DMS53 treated with DMSO at 0.1 percent for 48 hours (cell line): ENCODE measurements around the gene IGF1R.

Experiments used
- DNase-seq: peaks from one replicate; lab custom pipeline; 2025; ENCODE audit not compliant: unreplicated experiment; lab: John Stamatoyannopoulos, UW

IGF1R gene

DNA sequence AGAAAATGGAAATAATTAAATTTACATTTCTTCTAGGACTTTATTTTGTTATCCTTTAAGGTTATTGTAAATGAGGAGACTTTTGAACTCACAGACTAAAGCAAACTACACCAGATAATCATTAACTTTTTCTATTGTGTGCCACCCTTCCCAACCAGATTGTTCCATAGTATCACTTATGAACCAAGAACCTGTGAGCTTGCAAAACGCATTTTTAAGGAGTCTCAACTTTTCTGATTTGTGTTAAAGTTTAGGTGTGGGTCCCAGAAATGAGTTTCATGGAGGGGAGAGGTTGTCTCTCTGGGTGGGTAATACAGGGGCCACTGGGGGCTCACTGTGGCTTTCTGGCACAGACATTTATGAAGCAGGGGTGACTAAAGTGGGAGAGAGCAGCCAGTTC lies 75.7 kb downstream of the IGF1R start:
- no peak for DNase-seq

DNA sequence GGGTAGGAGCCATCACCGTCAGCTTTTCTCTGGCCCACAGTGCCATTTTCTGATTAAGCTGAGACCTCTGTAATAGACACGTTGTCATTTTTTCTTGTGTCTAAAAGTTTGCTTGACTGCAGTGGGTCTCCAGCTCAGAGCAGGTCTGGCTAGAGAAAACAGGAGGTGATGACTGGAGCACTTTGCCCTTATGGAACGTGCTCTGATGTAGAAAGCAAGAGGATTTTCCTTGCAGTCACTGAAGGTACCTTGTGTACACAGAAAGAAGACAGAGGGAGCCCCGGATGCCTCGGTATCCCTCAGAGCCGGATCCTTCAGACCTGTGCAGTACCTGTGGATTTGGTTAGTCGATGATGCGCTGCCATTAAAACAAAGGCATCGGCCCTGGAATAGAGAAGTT lies 76.2 kb downstream of the IGF1R start:
- DNase-seq = no peak

DNA sequence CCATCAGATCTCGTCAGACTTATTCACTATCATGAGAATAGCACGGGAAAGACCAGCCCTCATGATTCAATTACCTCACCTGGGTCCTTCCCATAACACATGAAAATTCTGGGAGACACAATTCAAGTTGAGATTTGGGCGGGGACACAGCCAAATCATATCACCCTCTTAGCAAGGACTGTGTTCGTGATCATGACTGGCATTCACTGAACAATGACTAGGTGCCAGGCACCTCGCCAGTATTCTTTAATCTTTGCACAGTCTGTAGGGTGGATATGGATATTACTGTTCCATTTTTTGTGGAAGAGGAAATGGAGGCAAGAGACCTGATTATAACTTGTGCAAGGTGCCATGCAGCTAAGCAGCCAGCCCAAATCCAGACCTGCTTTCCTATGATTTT lies 77.5 kb downstream of the IGF1R start:
- DNase-seq = no peak

DNA sequence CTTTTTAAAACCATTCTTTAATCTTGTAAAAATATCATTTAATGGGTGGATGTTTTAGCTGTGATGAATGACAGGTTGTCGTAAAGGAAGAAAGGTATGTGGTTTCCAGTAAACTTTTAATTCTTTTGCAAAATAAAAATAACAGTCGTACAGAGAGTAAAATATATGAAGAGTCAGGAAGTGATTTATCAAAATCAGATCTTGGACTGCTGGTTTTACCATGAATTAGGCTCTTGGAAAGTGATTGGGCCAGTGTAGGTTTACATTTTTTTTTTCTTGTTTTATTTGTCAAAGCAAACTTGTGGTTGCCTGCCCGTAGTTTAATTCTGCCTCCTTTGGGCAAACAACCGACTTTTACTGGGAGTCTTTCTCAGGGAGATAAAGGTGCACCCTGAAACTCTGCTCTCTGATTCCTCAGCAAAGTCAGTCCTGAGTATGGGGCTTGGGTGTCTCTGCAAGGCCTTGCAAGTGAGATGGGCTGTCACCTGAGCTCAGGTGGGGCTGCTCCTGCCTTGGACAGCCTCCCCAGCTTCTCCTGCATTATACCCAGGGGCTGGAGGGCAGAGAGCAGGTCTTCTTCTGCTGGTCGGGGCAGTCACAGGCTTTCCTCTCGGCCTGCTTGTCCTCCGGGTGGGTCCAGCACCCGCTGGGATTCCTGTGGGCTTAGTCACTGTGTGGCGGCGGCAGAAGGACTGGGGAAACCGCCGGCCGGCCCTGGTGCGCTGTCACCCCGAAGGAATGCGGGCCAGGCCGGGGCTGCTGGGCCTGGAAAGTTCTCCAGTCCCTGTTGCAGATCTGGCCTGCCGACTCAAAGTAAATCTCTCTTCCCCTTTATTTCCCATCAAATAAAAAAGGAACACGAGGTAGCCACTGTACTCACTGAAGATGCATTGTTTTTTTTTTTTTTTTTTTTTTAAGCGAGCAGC lies 79.0 kb downstream of the IGF1R start:
- no peak for DNase-seq

DNA sequence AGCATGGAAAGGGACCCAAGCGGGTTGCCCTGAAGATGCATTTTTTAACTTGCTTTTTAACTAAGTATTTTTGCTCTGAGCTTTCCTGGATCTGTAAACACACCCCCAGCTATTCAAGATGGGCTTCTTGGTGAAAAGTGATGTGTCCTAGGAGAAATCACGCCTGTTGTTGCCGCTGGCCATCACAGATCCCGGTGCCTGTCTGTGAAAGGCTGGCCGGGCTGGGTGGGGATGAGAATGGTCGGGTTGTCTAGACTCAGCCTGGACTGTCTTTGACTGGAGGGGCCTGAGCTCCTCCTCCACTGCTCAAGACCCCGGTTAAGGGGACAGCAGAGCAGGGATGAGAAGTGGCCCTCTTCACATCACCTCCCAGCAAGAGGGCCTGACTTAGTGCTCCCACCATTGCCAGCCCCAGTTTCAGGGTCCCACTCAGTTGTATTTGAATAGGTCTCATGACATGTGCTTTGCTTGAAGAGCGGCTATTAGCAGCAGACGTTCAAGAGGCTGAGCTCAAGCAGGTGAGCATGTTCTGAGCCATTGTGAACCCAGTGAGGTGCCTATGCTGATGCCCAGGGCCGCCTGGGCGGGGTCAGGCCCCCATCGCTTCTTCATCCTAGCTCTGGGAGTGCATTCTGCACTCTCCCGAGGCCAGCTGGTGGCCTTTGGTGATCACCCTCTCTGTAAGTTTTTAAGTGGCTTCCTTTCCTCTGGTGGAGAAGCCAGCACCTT lies 79.9 kb downstream of the IGF1R start:
- no peak for DNase-seq

DNA sequence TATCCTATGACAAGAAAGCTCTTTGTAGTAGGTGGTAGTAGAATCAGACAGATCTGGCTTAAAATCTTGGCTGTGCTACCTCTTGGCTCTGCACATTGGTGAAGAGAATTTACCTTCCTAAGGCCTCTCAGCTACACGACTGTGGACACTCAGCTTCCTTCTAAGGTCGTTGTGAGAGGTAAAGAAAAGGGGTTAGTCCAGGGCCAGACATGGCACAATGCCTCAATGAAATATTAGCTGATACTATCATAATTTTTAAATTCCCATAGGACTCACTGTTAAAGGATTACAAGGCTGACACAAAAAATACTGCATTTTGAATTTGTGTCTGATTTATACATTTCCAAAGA lies 80.4 kb downstream of the IGF1R start:
- DNase-seq = no peak

DNA sequence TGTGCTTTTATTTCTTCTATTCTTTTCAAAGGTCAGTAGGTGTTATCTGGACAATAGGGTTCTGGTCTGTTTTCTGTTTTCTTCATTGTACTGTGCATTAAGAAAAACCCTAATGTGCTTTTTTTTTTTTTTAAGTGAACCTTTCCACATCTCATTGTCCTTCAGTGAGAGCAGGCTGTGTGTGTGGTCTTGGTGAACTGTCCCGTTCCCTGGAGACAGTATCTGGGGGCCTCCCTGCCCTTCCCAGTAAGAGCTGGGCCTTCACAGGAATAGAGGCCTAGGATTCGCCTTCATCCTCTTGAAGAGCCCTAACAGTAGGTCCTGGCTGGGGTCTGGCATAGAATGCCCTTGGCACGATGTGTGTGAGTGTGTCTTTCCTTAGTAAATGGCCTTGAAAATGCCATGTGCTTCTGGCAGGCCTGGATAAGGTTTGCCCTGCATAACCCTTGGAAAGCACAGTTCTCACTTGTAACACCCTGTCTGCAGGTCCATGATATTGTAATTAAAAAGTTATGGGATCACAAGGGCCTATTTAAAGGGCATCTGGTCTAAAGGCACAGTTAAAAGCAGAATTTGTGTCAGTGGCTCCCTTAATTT lies 81.2 kb downstream of the IGF1R start:
- no peak for DNase-seq

DNA sequence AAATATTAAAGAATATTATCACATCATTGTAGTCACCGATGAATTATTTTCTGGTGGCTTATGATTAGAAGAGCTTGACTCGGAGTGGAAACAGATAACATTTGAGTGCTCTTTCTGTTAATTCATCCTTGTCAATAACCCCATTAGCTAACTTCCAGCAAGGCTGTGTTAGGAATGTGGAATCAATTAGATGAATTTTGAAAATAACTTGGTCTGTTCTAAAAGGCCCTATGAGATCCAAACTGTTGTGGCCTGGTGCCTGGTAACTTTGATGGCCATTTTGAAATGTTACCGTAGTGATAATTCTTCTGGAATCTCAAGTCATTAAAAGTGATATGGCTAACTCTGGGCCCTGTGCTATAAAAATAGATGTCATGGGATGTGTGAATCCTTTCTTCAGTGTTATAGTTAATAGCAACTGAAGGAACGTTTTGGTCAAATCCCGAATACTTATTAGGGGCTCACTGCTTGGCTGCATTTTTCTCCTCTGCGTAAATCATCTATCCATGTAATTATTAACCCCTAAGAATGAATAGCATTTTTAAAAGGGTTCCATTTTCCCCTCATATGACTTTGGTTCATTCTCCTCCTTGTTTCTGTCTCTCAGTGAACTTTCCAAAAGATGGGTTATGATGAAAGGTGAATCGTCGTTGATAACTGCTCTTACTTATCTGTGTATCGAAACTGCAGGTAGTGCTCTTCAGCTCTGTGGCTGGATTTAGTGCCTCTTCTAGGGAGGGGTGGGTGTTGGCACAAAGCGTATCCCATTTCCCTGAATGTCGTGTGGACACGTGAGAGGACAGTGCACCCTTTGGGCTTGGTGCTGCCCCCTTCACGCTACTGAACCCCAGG lies 82.7 kb downstream of the IGF1R start:
- DNase-seq = no peak

DNA sequence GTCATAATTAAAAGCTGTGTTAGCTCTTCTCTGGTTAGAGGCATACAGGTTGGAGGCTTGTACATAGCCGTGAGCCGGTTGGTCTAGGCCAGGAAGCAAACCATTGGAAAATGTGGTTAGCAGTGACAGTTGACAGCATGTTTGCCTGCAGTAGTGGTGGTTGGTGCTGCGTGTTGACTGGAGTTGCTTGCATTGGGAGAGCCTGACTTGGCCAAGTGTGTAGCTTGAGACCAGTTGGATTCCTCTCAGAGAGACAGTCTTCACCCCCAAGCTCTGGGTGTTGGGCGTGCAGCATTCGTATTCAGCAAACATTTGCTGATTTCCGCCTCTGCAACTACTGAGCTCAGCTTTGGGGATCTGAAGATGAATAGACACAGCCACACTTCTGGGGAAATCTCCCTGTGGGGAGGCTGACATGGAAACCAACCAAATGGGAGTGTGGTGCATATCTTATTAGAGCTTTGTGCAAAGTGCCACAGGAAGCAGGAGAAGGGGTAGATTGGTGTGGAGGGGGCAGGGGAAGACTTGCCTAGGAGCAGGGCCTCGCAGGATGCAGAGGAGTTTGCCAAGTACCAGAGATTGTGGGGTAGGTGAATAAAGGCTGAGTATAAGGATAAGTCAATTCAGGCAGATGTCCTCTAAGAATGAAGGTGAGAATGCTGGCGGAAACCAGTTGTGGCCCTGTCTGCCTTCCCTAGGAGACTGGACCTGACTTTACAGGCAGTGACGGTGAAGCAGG lies 83.5 kb downstream of the IGF1R start:
- no peak for DNase-seq

DNA sequence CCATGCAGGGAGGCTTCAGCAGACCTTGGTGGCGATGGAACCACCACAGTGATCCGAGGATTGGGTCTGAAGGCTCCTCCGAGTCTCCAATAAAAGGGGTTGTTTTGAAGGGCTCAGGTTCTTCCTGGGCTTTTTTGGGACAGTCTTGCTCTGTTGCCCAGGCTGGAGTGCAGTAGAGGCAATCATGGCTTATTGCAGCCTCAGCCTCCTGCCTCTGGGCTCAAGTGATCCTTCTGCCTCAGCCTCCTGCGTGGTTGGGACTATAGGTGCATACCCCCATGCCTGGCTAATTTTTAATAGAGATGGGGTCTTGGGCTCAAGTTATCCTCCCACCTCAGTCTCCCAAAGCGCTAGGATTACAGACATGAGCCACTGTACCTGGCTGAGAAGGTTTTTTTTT lies 84.8 kb downstream of the IGF1R start:
- no peak for DNase-seq

DNA sequence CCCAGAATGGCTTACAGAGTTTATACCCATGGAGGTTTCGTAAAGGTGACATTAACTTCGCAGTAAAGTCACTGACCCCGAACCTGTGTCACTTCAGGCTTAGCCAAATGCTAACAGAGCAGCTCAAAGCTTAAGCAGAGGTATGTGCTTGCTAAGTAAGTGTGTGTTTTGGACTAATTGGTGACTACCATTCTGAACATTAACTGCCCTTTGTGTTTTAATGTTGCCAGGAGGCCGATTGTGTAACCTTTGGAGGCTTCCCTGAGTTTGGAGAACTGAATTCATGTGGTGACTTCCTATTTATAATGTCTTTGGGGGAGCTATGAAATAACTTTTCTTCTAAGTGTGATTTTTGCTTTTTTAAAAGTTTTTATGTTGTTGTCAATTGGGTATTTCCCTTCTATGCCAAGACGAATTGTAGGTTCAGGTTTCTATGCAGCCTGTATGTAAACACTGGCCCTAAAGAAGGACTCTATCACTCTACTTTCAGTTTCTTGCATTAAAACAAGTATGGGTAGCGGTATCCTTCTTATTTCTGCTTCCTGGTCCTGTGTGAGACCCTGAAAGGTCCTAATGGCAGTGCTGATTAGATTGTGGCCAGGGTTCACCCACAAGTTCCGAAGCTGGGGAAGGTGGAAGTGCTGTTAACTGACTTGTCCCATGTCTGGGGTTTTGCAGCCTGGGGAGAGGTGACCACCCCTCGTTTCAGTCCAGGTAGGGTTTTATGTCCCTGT lies 86.3 kb downstream of the IGF1R start:
- no peak for DNase-seq

DNA sequence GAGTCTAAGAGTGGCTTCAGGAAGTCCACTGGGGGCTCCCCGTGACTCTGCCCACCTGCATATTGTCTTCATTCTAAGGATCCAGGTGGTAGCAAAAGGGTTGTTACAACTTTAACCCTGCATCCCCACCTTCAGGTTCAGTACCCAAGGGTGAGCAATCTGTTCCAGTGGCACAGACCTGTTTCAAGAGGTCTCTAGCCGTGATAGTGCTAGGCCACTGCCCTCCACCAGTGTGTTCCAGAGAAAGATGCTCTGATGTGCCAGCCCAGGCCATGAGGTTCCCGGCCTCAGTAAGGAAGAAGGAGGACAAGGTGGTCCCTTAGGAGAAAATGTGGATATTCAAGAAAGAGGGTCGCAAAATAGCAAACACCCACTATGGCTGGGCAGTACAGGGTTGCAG lies 87.0 kb downstream of the IGF1R start:
- DNase-seq = no peak

DNA sequence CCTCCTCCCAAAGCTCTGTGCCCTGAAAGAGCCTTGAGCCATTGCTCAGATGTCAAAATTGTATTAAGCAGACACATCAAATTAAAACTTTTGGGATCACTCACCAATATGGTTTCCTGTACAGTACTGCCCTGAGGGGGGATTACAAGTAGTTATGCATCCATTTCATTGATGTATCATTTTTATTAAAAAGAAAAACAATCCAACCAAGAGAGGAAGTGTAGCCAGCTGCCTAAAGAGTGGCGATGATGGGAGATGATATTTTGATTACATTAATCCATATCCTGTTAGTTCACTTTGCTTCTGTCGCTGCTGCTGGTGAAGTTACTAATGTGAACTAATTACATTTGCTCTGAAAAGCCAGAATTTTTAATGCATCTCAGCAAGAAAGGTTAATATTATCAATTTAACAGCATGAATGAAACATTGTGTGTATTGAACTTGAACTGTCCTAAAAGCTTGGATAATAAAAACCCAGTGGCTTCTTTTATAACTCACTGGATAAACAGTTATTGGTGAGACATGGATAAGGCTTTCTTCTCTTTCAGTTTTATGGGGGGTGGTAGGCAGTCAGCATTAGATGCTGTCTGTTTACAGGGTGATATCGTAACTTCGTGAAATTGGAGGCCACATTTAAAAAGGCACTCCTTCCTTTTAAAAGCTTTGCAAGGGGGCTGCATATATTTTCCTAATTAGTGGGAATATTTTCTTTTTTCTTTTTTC lies 87.7 kb downstream of the IGF1R start:
- DNase-seq = no peak

DNA sequence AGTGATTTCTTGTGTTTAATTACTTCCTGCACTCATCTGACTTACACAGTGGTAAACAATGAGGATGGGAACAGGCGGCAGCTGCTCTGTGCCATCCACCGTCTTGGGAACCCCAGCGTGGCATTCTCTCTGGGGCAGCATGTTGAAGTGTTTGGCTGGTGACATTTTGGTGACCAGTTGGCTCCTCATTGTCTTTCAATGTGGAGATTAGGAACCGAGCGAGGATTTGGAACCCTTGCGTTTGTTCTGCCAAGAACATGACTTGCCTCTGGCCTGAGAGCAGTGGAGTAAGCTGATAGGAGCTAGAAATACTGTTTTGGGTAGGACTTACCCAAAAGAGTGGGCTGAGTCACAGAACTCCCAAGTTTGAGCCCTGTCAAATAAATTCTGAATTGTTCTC lies 88.8 kb downstream of the IGF1R start:
- DNase-seq = no peak

DNA sequence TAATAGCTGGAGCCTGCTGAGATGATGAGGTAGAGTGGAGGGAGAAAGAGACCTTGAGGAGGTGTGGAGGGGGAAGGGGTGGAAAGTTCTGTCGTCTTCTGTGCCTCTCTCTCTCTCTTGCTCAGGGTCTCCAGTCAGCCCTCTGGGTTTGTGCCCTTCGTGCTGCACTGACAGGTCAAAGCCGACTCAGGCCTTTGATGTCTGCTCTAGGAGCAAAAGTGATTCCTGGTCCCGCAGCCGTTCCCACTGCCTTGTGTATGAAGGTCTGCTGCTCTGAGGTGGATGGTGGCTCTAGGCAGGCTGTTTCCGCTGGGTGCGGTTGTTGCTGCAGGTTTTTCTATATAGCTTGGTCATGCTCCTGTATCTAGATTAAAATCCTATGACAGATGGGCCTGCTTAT lies 89.4 kb downstream of the IGF1R start:
- DNase-seq = no peak

DNA sequence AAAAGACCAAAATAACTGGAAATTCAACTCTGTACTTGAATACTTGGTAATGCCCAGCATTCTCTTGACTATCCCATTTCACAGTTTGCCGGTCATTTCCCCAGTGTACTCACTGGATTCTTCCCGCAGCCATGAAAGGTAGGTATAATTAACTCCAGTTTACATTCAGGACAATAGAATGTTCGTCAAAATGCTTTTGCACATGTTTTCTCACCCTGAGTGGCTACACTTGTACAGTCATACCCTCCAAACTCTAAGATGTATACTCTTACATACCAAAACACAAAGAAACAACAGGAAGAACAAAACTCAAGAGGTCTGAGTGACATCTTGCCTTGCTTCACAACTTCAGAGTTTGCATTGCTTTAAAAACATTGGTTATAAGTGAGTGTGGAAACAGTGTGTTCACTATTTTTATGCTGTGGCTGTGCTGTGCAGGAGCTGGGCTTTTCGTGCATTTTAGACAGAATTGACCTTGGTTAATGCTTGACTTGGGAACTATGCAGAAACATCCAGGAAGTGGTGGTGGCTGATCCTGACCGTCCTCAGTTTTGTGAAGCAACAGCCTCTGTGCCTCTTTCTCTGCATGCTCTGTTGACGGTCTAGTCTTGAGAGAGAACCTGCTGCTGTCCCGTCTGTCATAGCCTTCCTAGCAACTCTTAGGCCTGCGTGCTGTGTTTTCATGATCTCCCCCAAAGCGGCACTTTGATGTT lies 90.5 kb downstream of the IGF1R start:
- no peak for DNase-seq

DNA sequence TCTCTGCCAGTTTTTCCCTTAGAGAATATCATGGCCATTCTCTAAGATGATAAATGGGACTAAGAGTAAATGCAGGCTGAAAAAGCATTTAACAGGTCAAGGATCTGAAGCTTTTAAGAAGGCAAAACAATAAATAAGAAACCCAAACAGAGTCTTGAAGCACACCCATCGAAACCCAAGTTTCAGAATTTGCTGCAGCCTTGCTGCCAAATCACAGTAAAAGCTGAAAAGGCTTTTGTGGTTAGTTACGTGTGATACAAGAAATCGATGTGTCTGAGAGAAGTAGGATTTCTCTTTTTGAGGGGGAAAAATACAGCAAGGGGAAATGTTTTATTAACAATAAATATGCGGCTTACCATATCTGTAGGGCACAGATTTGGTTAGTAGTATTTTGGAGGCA lies 92.0 kb downstream of the IGF1R start:
- DNase-seq = no peak

DNA sequence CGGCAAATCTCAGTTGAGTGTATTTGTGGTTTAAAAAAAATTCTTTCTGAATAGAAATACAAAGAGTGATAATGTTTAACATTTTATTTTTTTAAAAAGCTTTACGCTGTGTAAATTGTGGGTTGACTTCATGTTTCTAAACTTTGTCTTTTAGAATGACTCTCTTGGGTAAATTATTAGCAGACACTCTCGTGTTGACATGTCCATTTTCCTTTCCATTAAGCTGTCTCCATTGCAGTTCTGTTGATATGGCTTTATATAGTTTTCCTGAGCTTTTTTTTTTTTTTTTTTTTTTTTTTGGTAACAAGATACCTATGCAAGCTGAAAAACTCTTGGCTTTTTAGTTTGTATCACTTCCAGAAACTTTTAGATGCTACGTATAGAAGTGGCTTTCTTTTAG lies 92.6 kb downstream of the IGF1R start:
- DNase-seq = no peak

DNA sequence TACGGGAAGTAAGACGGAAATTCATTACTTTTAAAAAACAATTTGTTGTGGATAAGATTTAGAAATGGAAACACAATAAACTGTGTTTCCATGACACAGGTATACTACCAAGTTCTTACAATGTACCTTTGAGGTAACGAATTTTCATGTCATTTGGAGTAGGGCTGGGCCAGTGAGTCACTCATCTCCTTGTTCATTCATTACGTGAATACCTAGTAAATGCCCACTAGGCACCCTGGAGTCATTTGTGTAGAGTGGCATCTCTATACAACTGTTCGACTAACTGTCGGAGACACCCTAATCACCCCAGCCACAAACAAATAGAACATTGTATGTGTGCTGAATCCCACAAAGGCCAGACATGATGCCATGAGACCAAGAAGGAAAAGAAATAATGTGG lies 94.8 kb downstream of the IGF1R start:
- DNase-seq = no peak
